Measurements from ENCODE around the gene SLC39A13. TPM values are rescaled to one million over a fixed set of nuclear protein-coding genes. Genes with fewer than 3 reads are reported as not detected.

SLC39A13 gene
- total RNA-seq = 104 and 110 TPM in 2 replicates

GRCh38 chr11:47407746-47408590 lies at the start of gene SLC39A13:
Gene SLC39A13 (plus strand): TSS chr11:47408590. CDS start chr11:47410095, 1,505 bp downstream.

GRCh38 chr11:47378010-47378835 lies 30.2 kb upstream of the SLC39A13 start, which contains the start of gene SPI1:
Gene SPI1 (minus strand): TSS chr11:47378547. CDS start chr11:47378353, 194 bp downstream.

GRCh38 chr11:47426062-47426956 lies 17.9 kb downstream of the SLC39A13 start, which contains the start of gene PSMC3:
Gene PSMC3 (minus strand): TSS chr11:47426439. CDS start chr11:47426279, 160 bp downstream.

GRCh38 chr11:47448566-47449427 lies 40.4 kb downstream of the SLC39A13 start, which contains the start of gene RAPSN:
Gene RAPSN (minus strand): TSS chr11:47449136. CDS start chr11:47448964, 172 bp downstream.

Other genes starting within 250 kb of the SLC39A13 start
- gene ARFGAP2, start 231.7 kb upstream of the SLC39A13 start, total RNA-seq = 62.8 and 81.1 TPM in 2 replicates
- 16.2 and 17.6 TPM in 2 replicates for gene PACSIN3, start 222.2 kb upstream of the SLC39A13 start, total RNA-seq
- gene DDB2, start 193.6 kb upstream of the SLC39A13 start, total RNA-seq = 15.9 and 26.0 TPM in 2 replicates
- gene ACP2, start 159.8 kb upstream of the SLC39A13 start, total RNA-seq = 27.0 and 45.0 TPM in 2 replicates
- gene NR1H3, start 150.6 kb upstream of the SLC39A13 start, total RNA-seq = 28.9 and 34.1 TPM in 2 replicates
- 12.5 and 16.1 TPM in 2 replicates for gene MADD, start 138.5 kb upstream of the SLC39A13 start, total RNA-seq
- not detected in 2 replicates for gene MYBPC3, start 55.9 kb upstream of the SLC39A13 start, total RNA-seq
- not detected in 2 replicates for gene SPI1, start 30.0 kb upstream of the SLC39A13 start, total RNA-seq
- gene PSMC3, start 17.8 kb downstream of the SLC39A13 start, total RNA-seq = 89.3 and 101 TPM in 2 replicates
- not detected in 2 replicates for gene RAPSN, start 40.5 kb downstream of the SLC39A13 start, total RNA-seq
- 37.8 and 47.6 TPM in 2 replicates for gene CELF1, start 144.5 kb downstream of the SLC39A13 start, total RNA-seq
- gene PTPMT1, start 157.0 kb downstream of the SLC39A13 start, total RNA-seq = 108 and 112 TPM in 2 replicates
- gene KBTBD4, start 170.4 kb downstream of the SLC39A13 start, total RNA-seq = 12.9 and 21.9 TPM in 2 replicates
- 66.5 and 67.1 TPM in 2 replicates for gene NDUFS3, start 170.5 kb downstream of the SLC39A13 start, total RNA-seq
- not detected in 2 replicates for gene FAM180B, start 178.1 kb downstream of the SLC39A13 start, total RNA-seq
- 0.20 and 1.6 TPM in 2 replicates for gene C1QTNF4, start 185.8 kb downstream of the SLC39A13 start, total RNA-seq
- gene MTCH2, start 234.0 kb downstream of the SLC39A13 start, total RNA-seq = 42.5 and 75.3 TPM in 2 replicates

All from cardiac ventricle fibroblast (primary cell).